PFSK-1 (cell line): Measurements from ENCODE around the gene ADAMTS16.

Experiments used
- POLR2AphosphoS5 ChIP-seq: IDR thresholded peaks from 2 replicates; pipeline ENCODE4 v1.6.1; 2012; ENCODE audit warnings: low read depth, mild to moderate bottlenecking, control low read depth, low read length, moderate library complexity
- REST ChIP-seq, 2 experiments: IDR thresholded peaks; 2 replicates each; pipeline versions ENCODE4 v1.6.1 to v1.8.0; 2011 to 2012; ENCODE audit warnings: low read depth in 2 of 2, low read length in 2 of 2, control low read depth in 1 of 2, inconsistent platforms in 1 of 2, mild to moderate bottlenecking in 1 of 2, moderate library complexity in 1 of 2; ENCODE audit not compliant: insufficient read depth in 1 of 2
- TAF1 ChIP-seq: IDR thresholded peaks from 2 replicates; pipeline ENCODE4 v1.6.1; 2012; ENCODE audit warnings: low read length, control low read depth, borderline replicate concordance; ENCODE audit not compliant: insufficient read depth

- TF ChIP-seq POLR2AphosphoS5 (no peak), REST (IDR thresholded peaks at IDR 0.05; ENCODE audit: insufficient read depth in 1 of 2, low read depth in 2 of 2, low read length in 2 of 2) (no peak), TAF1 (no peak)
These were observed 112.0 kb downstream of the ADAMTS16 start for GRCh38 chr5:5252106-5252505.
